IPS-18c (cell line): ENCODE measurements around the gene GON7.
A peak's percentile ranks its signal among the peaks of the same experiment; 100 is the strongest.
"Not testable (repeated sequence)": the region's sequence is repeated elsewhere in the genome, so short reads cannot be mapped to it uniquely, and the experiment has no call there.

Experiments
- H3K4me3 ChIP-seq: 2 replicates; pipeline ENCODE4 v1.7.0; 2013; ENCODE audit warnings: low read depth, mild to moderate bottlenecking, low read length, moderate library complexity; ENCODE audit not compliant: insufficient read depth
- H3K9me3 ChIP-seq: one replicate; pipeline ENCODE4 v1.6.1; 2013; ENCODE audit warnings: mild to moderate bottlenecking, low read length, moderate library complexity; ENCODE audit not compliant: control insufficient read depth, insufficient read depth

Gene GON7, protein sequence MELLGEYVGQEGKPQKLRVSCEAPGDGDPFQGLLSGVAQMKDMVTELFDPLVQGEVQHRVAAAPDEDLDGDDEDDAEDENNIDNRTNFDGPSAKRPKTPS

DNA sequence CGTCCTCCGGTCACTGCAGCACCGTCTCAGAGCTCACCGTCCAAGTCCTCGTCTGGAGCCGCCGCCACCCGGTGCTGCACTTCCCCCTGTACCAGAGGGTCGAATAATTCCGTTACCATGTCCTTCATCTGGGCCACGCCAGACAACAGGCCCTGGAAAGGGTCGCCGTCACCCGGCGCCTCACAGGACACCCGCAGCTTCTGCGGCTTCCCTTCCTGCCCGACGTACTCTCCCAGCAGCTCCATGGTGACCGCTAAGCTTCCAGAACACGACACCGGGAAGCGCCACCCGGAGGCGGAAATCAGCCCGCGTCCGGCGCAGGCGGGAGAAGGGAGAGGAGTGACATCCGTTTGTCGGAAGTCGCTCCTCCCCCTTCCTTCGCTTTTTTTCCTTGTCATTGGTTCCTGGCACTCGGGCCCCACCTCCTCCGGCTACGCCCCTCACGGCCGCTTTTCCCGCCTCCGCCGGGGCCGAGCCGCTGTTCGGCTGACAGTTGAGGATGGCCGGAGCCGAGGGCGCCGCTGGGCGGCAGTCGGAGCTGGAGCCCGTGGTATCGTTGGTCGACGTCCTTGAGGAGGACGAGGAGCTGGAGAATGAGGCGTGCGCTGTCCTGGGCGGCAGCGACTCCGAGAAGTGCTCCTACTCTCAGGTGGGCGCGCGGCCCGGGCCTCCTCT lies at the start of gene GON7, which contains the start of gene UBR7:
GON7 (minus strand) TSS at position 273 of the 675 bp plus-strand sequence; CDS start at position 245, 28 bp downstream.
UBR7 (plus strand) TSS at position 464 of the 675 bp plus-strand sequence; CDS start at position 500, 36 bp downstream.
- Histone ChIP-seq H3K9me3 (no peaks in the 10 kb centered on the region), H3K4me3 (peak within 1 kb of the TSS; percentile 87)

DNA sequence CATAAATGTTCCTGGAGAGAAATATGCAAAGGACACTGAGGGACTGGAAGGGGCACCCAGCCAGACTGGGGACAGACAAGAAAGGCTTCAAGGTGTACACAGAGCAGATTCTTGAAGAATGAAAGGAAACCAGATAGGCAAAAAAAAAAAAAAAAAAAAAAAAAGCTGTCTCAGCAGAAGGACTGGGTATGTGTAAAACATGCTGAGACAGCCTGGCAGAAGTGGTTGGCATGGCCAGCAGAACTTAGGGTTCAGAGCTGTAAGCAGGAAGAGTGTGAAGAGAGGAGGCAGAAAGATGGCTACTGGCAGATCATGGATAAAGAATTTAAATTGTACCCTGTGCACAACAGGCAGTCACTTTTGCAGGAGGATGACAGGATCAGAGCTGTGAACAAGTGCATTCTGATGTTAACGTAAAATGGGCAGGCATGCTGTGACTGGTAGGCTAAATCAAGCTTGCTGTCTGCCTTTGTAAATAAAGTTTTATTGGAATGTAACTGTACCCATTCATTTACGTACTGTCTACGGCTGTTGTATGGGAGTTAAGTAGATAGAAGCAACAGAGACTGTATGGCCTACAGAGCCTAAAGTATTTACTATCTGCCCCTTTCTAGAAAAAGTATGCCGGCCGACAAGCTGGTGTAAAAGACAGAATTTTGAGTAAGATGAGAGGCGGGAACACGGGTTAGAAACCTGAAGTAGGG lies 42.4 kb upstream of the GON7 start:
- no peak overlapping the region for H3K4me3 ChIP-seq
- H3K9me3 ChIP-seq: no peaks in the 10 kb centered on the region

DNA sequence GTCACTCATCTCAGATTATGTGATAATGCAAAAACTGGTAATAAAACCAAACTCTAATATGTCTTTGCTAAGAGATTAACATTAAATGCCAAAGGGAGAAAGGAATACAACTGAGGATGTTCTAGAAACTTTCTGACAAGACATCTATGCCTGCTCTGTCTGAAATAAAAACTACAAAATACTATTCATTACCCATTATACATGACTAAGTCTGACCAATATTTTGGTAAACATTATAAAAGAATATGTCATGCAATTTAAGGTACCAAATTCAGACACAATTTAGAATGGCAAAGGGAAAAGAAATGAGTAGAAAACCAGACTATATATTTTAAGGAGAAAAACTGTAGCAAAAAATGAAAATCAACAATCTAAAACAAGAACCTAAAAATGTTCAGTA lies 39.7 kb upstream of the GON7 start:
- Histone ChIP-seq H3K9me3 (no peaks in the 10 kb centered on the region), H3K4me3 (no peak overlapping the region)

DNA sequence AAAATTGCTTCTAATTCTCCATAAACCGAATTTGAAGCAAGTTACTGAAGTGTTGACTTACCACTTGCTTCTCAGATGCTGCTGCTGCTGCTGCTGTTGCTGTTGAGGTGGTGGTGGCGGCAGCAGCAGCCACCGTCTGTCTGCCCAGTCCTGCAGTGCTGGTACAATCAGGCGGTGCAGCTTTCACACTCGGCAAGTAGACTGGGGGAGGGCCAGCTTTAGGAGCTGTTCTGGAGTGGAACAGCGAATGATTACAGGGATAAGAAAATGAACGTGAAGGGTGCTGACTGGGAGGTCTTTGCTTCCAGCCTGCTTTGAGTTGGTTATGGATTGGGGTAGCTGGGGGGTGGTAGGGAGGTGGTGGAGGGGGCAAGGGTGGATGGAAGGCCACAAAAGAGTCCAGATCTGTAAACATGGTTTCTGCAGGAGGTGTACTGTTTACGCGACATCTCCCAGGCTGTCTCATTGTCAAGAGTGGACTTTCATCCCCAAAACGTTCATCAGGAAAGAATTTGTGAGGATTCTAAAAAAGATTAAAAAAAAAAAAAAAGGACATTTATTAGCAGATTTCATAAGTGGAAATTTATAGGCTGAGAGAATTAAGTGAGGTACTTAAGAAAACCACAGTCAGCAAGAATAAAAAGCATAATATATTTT lies 39.0 kb upstream of the GON7 start:
- Histone ChIP-seq H3K9me3 (no peaks in the 10 kb centered on the region), H3K4me3 (no peak overlapping the region)

DNA sequence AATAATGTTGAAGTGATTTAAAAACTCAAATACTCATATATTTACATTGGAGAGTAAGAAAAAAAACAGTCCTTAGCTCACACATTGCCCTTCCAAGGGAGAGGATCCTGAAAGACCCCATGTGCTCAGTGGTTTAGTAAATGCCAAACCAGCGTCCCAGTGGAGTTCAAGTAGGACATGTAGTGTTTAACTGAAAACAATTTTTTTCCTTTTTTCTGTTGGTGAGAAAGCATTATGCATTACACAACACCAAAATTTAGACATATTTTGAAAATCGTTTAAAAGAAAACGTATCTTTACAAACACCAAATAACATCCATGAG lies 33.8 kb upstream of the GON7 start:
- Histone ChIP-seq H3K4me3 (no peak overlapping the region), H3K9me3 (no peaks in the 10 kb centered on the region)

DNA sequence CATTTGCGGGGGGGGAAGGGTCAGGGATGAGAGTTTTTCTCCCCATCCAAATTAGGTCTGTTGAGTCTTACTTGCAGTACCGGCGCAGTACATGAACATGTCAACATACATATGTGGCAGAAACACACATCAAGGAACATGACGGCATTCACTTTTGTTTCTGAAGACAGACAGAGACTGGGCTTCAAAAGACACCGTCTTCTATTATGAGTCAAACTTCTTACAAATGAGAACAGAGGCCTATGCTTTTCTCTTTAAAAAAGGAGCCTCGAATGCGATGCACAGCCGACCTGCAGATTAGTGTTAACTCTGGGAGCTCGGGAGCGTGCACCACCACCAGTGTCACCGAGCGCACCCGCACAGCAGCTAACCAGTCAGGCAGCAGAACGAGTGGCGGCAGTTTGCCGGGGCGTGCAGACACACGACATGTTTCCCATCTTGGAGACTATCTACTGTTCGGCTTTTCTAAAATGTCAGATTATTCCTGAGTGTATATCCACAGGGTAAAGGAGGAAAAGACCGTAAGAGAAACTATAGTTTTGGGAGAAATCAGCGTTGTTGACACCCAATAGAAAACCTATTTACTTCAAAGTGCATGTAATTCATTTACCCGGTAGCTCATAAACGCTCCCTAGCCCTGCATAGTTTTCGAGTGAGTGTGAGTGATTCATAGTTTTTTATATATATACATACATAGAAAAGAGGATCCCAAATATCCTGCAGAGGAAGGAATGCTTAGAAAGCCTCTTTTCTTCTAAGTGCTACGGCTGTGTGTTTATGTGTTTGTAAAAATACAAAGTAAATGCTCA lies 33.2 kb upstream of the GON7 start:
- Histone ChIP-seq H3K4me3 (no peak overlapping the region), H3K9me3 (no peaks in the 10 kb centered on the region)

DNA sequence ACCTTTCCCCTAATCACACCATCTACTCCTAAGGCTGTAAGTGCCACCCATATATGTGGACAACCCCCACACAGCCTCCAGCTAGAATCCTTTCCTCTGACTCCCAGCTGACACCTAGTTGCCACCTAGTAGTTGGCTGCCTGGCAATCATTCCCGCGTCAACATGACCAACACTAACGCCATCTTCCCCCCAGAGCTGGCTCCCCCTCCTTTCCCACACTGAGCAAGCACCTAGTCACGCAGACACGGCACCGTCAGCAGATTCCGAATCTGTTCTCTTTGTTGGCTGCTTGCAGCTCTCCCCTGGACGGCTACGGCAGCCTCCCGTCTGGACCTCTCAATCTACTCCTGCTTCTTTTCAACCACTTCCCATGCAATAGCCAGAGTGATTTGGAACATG lies 27.9 kb upstream of the GON7 start:
- no peak overlapping the region for H3K4me3 ChIP-seq
- H3K9me3 ChIP-seq: no peaks in the 10 kb centered on the region

DNA sequence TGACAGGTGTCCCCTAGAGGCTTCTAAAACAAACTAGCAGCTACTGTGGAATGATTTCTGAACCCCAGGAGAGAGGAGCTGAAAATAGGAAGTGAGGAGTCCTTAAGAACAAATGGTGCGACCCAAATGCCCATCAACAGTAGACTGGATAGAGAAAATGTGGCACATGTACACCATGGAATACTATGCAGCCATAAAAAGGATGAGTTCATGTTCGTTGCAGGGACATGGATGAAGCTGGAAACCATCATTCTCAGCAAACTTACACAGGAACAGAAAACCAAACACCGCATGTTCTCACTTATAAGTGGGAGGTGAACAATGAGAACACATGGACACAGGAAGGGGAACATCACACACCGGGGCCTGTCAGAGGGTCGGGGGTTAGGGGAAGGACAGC lies 26.2 kb upstream of the GON7 start:
- H3K4me3 ChIP-seq, H3K9me3 ChIP-seq: not testable (repeated sequence)

DNA sequence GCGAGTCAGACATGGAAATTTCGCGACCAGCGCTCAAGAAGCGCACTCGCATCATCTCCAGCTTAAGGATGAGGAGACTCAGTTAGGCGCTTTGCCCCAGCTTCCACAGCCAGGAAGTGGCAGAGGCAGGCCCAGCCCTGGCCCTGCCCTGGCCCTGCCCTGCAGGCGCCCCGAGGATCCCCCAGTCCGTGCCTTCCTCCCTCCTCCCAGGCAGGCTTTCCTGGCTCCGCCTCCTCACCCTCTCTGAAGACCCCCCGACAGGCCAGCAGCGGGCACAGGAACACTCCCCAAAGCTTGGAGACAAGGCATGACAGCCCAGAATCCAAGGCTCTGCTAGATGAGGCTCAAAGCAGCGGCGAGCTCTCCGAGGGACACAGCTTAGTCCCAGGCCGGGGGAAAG lies 25.3 kb upstream of the GON7 start:
- Histone ChIP-seq H3K9me3 (no peaks in the 10 kb centered on the region), H3K4me3 (no peak overlapping the region)

DNA sequence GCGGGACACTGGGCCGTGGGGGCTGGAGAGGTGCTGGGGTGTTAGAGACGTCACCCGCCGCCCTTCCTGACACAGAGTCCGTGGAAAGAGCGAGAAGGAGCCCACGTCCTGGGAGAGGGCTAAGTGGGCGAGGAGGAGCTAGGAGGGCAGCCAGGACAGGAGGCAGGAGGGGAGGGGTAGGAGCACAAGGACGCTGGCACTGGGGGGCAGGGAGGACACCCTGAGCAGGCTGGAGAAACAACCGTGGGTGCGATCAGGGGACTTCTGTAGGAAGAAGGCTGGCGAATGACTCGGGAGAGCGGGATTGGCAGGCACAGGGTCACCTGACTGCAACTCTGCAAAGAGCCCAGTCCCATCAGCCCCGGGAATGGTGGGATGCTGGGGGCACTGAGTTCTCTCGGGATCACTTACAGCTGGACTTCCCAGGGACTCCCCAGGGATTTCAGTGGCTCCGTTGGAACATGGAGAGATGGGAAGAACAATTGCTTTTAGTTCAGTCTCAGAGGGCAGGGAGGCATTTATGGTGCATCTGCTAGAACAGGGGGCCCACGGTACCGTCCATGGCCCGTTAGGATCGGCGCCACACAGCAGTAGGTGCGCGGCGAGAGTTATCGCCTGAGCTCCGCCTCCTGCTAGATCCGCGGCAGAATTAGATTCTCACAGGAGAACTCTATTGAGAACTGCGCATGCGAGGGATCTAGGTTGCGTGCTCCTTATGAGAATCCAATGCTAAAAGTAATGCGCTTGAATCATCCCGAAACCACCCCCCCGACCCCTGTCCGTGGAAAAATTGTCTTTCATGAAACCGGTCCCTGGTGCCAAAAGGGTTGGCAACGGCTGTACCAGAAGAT lies 24.5 kb upstream of the GON7 start:
- Histone ChIP-seq H3K9me3 (no peaks in the 10 kb centered on the region), H3K4me3 (no peak overlapping the region)

DNA sequence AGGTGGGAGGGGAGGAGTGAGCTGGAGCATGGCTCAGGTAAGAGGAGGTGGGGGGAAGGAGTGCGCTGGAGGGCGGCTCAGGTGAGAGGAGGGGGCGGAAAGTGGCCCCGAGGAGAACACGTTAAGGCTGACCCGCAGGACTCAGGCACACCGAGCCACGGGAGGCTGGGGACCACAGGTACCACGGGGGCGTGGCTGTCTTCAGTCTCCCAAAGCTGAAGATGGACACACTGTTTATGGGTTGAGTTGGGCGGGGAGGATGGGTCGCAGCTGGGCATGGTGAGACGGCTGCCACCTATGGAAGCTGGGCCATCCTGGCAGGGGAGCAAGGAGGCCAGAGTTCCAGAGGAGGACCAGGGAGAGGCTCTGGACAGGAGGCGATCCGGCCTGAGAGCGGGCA lies 23.7 kb upstream of the GON7 start:
- H3K9me3 ChIP-seq: no peaks in the 10 kb centered on the region
- no peak overlapping the region for H3K4me3 ChIP-seq

DNA sequence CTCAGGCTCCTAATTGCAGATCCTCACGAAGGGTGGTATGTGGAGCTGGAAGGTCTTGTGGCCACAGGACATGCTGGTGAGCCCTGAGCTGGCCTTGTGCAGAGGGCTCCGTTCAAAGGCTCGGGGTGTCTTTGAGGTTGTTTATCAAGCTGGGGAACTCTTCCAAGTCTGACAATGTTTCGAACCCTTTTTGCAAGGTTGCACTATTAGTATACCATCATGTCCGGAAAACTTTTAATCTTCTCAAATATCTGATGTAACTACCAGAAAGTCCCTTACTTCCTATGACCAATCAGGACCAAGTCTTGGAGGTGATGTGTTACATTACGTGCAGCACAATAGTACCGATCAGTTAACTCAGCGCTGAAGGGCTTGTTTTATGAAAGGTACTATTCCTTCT lies 21.7 kb upstream of the GON7 start:
- Histone ChIP-seq H3K9me3 (no peaks in the 10 kb centered on the region), H3K4me3 (no peak overlapping the region)

DNA sequence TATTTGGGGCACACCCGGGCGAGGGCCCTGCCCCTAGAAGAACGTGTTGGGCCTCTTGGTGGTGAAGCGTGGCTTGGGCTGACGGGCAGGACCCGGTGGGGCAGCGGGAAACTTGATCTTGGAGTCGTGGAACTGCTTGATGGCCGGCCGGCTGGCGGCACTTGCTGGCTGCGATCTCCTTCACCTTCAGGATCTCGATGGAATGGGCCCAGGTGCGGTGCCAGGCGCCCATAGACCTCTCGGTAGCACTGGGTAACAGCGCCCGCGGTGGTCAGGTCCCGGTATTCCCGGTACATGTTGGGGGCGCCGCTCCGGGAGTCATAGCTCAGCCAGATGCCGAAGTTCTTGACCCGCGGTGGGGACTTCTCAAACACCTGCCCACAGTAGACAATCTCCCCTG lies 16.7 kb upstream of the GON7 start:
- Histone ChIP-seq H3K4me3 (no peak overlapping the region), H3K9me3 (no peaks in the 10 kb centered on the region)

DNA sequence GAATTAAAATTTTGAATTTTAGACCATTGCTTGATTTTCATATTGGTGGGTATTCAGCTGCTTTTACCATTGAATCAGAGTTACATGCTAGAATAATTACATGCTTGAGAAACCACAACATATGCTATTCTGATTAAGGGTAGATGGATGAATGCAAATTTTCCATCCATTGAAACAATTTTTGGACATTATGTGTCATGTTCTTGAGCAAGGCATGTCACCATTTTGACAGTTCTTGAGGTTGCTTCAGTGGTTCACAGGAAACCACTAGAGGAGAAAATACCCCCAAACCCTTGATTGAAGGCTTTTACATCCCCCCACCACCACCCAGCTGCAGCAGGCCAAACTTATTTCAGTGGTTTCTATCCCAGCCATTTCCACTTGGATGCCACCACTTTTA lies 13.6 kb upstream of the GON7 start:
- H3K9me3 ChIP-seq: no peaks in the 10 kb centered on the region
- no peak overlapping the region for H3K4me3 ChIP-seq

DNA sequence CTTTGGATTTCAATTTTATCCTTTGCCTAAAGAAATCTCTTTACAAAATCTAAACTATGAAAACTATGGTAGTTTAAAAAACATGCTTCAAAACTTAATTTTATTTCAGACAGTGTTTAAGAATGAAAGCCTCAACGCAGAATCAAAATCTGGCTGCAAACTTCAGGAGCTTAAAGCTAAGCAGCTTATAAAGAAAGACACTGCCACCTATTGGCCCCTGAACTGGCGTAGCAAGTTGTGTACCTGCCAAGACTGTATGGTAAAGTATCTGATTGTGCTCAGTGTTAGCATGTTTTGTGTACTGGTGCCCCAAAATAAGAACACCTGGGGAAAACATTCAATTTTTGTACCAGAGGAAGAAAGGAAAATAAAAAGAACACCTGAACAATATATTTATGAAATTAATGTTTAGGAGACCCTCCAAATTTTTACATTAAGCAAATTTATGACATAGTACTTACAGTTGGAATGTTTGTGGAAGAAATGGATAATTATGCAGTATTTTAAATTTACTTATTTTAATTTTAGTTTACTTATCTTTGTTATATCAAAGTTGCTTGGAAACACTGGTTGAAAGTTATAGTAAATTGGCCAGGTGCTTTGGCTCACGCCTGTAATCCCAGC lies 12.3 kb upstream of the GON7 start:
- Histone ChIP-seq H3K4me3 (no peak overlapping the region), H3K9me3 (no peaks in the 10 kb centered on the region)

DNA sequence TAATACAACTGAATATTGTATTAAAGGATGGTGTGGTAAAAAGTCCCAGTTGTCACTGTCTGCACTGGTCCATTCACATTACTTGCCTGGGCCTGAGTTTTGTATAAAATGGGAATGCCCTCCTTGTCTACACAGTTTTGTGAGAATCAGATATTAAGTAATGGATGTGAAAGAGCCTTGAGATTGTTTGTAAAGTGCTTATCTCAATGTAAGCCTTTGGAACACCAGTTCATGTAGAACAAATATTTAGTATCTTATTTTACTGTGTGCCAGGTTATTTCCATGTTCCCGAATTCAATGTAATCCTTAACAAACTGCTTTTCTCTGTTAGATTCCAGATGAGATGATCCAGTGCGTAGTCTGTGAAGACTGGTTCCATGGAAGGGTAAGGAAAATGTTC lies 7.7 kb upstream of the GON7 start:
- Histone ChIP-seq H3K9me3 (no peaks in the 10 kb centered on the region), H3K4me3 (no peak overlapping the region)
